Measurements from ENCODE around the gene CLCN1.
A peak's percentile ranks its signal among the peaks of the same experiment; 100 is the strongest.

DNA sequence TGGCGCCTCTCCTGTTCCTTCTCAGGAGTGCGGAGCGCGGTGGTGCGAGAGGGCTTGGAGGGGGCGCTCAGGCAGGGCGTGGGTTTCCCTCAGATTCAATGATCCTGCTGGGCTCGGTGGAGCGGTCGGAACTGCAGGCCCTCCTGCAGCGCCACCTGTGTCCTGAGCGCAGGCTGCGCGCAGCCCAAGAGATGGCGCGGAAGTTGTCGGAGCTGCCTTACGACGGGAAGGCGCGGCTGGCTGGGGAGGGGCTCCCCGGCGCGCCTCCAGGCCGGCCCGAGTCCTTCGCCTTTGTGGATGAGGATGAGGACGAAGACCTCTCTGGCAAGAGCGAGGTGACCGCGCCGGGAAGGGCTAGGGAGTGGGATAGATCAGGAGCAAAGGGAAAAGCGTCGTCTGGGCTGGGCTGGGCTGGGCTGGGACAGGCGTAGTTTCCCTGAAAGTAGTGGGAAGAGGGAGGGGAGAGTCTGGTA lies 29.6 kb downstream of the CLCN1 start:
- TF ChIP-seq SREBF2 (IDR thresholded peaks at IDR 0.05; ENCODE audit: low read length), result no peak
- no peak for TF ChIP-seq FOXM1 (IDR thresholded peaks at IDR 0.05; ENCODE audit: low read depth, low read length)
- no peak for TF ChIP-seq CREB1 (IDR thresholded peaks at IDR 0.05; ENCODE audit: low read depth)
- TF ChIP-seq, protein P1, sequence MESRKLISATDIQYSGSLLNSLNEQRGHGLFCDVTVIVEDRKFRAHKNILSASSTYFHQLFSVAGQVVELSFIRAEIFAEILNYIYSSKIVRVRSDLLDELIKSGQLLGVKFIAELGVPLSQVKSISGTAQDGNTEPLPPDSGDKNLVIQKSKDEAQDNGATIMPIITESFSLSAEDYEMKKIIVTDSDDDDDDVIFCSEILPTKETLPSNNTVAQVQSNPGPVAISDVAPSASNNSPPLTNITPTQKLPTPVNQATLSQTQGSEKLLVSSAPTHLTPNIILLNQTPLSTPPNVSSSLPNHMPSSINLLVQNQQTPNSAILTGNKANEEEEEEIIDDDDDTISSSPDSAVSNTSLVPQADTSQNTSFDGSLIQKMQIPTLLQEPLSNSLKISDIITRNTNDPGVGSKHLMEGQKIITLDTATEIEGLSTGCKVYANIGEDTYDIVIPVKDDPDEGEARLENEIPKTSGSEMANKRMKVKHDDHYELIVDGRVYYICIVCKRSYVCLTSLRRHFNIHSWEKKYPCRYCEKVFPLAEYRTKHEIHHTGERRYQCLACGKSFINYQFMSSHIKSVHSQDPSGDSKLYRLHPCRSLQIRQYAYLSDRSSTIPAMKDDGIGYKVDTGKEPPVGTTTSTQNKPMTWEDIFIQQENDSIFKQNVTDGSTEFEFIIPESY (IDR thresholded peaks at IDR 0.05), result no peak
- TF ChIP-seq, protein P2, sequence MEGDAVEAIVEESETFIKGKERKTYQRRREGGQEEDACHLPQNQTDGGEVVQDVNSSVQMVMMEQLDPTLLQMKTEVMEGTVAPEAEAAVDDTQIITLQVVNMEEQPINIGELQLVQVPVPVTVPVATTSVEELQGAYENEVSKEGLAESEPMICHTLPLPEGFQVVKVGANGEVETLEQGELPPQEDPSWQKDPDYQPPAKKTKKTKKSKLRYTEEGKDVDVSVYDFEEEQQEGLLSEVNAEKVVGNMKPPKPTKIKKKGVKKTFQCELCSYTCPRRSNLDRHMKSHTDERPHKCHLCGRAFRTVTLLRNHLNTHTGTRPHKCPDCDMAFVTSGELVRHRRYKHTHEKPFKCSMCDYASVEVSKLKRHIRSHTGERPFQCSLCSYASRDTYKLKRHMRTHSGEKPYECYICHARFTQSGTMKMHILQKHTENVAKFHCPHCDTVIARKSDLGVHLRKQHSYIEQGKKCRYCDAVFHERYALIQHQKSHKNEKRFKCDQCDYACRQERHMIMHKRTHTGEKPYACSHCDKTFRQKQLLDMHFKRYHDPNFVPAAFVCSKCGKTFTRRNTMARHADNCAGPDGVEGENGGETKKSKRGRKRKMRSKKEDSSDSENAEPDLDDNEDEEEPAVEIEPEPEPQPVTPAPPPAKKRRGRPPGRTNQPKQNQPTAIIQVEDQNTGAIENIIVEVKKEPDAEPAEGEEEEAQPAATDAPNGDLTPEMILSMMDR (IDR thresholded peaks at IDR 0.05 in 2 of 3, conservative IDR thresholded peaks at IDR 0.05 in 1 of 3; ENCODE audit: control insufficient read depth in 2 of 3, extremely low read depth in 1 of 3, insufficient read depth in 1 of 3, low read depth in 3 of 3, low read length in 3 of 3), result peak; percentile 34 to 40 (median 37); a peak in 5 of 6 replicates
- no peak for TF ChIP-seq CEBPB (IDR thresholded peaks at IDR 0.05; ENCODE audit: borderline replicate concordance in 1 of 2, low read depth in 2 of 2, low read length in 2 of 2)
- TF ChIP-seq, protein P3, sequence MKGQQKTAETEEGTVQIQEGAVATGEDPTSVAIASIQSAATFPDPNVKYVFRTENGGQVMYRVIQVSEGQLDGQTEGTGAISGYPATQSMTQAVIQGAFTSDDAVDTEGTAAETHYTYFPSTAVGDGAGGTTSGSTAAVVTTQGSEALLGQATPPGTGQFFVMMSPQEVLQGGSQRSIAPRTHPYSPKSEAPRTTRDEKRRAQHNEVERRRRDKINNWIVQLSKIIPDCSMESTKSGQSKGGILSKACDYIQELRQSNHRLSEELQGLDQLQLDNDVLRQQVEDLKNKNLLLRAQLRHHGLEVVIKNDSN (IDR thresholded peaks at IDR 0.05; ENCODE audit: borderline replicate concordance, extremely low read length, insufficient read depth, low read depth, low read length), result no peak
- TF ChIP-seq SPI1 (IDR thresholded peaks at IDR 0.05; ENCODE audit: borderline replicate concordance, insufficient read depth, low read depth, low read length), result no peak
- TF ChIP-seq POLR2A (IDR thresholded peaks at IDR 0.05; ENCODE audit: low read depth, low read length), result no peak
- TF ChIP-seq SUZ12 (IDR thresholded peaks at IDR 0.05; ENCODE audit: unreplicated experiment), result no peak
- no peak for TF ChIP-seq ZNF217 (IDR thresholded peaks at IDR 0.05)
